ENCODE data around the gene BMP5.

BMP5 gene

GRCh38 chr6:55870181-55870813, 5.1 kb downstream of the BMP5 start:
- DNase-seq: no peak

GRCh38 chr6:55869674-55870073, 5.7 kb downstream of the BMP5 start:
- DNase-seq: no peak

- no peak for DNase-seq
Measured at GRCh38 chr6:55868771-55869479, 6.5 kb downstream of the BMP5 start.

- DNase-seq: no peak
Measured at GRCh38 chr6:55868176-55868575, 7.2 kb downstream of the BMP5 start.

GRCh38 chr6:55866128-55866527, 9.3 kb downstream of the BMP5 start:
- DNase-seq: no peak

- DNase-seq: no peak
Measured at GRCh38 chr6:55853008-55854001, 22.1 kb downstream of the BMP5 start.

- DNase-seq: no peak
Measured at GRCh38 chr6:55841341-55841740, 34.0 kb downstream of the BMP5 start.

GRCh38 chr6:55839080-55839479, 36.3 kb downstream of the BMP5 start:
- DNase-seq: no peak

GRCh38 chr6:55836945-55837344, 38.4 kb downstream of the BMP5 start:
- no peak for DNase-seq

GRCh38 chr6:55836481-55836880, 38.9 kb downstream of the BMP5 start:
- no peak for DNase-seq

- DNase-seq: no peak
Measured at GRCh38 chr6:55835220-55835619, 40.2 kb downstream of the BMP5 start.

- no peak for DNase-seq
Measured at GRCh38 chr6:55833284-55833683, 42.1 kb downstream of the BMP5 start.

GRCh38 chr6:55827818-55828522, 47.4 kb downstream of the BMP5 start:
- no peak for DNase-seq

GRCh38 chr6:55826941-55827340, 48.4 kb downstream of the BMP5 start:
- no peak for DNase-seq

- no peak for DNase-seq
Measured at GRCh38 chr6:55825402-55826051, 49.9 kb downstream of the BMP5 start.

- no peak for DNase-seq
Measured at GRCh38 chr6:55822815-55823214, 52.6 kb downstream of the BMP5 start.

- DNase-seq: no peak
Measured at GRCh38 chr6:55822005-55822404, 53.4 kb downstream of the BMP5 start.

- no peak for DNase-seq
Measured at GRCh38 chr6:55820696-55821095, 54.7 kb downstream of the BMP5 start.

- no peak for DNase-seq
Measured at GRCh38 chr6:55819811-55820210, 55.6 kb downstream of the BMP5 start.

GRCh38 chr6:55818482-55818881, 56.9 kb downstream of the BMP5 start:
- DNase-seq: no peak

GRCh38 chr6:55812509-55812908, 62.9 kb downstream of the BMP5 start:
- DNase-seq: no peak

GRCh38 chr6:55811074-55811473, 64.3 kb downstream of the BMP5 start:
- DNase-seq: no peak

Measured in CD4-positive, alpha-beta T cell treated with Interferon gamma for 1 hour (primary cell).